Cerebellar nuclear complex (tissue), 1 donor: ENCODE data around the gene ZMYM4.

ENCODE experiments used
- DNase-seq, 2 experiments: peaks; one replicate each; lab custom pipeline; 2025; lab: John Stamatoyannopoulos, UW

ZMYM4 gene

GRCh38 chr1:35278886-35279554, 10.5 kb downstream of the ZMYM4 start:
- no peak for DNase-seq

- no peak for DNase-seq
These were observed 11.0 kb downstream of the ZMYM4 start for GRCh38 chr1:35279555-35279904.

DNA sequence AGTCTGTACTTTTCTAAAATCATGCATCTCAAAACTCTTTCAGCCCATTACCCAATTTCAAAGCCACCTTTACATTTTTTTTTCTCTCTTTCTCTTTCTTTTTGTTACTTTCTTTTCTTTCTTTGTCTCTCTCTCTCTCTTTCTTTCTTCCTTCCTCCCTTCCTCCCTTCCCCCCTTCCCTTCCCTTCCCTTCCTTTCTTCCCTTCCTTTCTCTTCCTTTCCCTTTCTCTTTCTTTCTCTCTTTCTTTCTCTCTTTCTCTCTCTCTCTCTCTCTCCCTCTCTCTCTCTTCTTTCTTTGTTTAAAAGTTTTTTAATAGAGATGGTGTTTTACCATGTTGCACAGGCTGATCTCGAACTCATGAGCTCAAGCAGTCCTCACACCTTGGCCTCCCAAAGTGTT, 11.5 kb downstream of the ZMYM4 start:
- DNase-seq: no peak

- no peak for DNase-seq
These were observed 13.1 kb downstream of the ZMYM4 start for GRCh38 chr1:35281565-35281964.

GRCh38 chr1:35282172-35282571, 13.7 kb downstream of the ZMYM4 start:
- DNase-seq: no peak

DNA sequence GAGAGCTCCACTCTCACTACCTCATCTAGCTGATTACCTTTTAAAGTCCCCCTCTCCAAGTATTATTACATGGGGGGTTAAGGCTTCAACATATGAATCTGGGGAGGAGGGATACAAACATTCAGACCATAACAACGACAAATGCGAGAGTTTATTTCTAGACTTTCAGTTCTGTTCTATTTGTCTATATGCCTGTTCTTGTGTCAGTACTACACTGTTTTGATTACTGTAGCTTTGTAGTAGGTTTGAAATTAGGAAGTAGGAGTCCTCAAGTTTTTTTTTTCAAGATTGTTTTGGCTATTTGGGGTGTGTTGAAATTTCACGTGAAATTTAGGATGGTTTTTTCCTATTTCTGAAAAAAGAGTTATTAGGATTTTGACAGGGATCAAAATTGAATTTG, 16.3 kb downstream of the ZMYM4 start:
- no peak for DNase-seq

DNA sequence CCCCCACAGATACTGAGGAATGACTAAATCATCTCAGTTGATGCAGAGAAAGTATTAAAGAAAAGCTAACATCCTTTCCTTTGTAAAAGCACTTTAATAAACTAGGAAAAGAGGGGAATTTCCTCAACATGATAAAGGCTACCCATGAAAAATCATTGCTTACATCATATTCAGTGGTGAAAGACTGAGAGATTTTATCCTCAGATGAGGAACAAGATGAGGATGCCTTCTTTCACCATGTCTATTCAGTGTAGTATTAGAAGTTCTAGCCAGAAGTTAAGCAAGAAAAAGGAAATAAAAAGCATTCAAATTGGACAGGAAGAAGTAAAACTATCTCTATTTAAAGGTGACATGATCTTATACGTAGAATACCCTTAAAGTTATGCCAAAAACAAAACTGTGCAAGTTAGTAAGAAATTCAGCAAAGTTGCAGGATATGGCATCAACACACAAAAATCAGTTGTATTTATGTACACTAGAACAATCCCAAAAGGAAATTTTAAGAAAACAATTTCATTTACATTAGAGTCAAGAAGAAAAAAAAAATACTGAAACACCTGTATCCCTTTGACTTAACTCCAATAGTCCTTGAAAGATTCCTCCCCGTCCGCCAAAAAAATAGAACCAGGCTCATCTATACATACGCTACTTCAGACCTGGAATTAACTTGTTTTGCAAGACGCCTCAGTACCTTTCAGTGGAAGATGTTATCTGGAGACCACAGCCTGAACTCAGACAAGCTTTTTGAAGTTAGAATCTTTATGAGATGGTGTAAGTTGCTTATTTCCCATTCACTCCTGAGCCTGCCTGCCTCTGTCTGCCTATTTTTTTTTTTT, 17.5 kb downstream of the ZMYM4 start:
- no peak for DNase-seq

DNA sequence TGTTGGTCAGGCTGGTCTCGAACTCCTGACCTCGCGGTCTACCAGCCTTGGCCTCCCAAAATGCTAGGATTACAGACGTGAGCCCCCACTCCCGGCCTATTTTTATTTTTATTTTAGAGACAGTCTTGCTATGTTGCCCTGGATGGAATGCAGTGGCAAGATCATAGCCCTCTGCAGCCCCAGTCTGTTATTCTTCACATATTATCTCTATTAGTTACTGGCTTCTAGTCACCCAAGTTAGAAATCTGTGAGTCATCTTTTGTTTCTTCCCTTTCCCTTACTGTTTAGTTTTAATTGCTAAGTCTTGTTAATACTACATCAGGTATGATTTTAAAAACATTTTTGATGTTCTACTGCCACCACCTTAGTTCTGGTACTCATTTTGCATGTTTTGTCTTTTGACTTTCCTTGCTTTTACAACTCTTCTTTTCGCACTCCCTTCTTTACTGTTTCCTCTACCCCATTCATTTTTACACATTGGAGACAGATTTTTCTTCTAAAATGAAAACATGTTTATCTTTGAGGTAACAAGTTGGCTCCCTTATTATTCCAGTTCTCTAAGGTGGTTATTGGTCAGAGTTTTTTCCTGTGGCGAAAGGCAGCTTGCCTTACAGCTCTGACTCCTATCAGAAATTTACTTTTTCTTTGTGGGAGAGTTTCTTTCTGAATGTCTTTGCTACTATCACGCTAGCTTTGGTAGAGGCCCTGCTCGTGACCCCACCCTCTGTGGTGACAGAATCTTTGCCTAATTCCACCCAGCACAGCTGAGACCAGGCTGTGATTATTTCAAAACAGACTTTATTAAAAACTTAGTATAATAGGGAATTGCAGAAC, 19.5 kb downstream of the ZMYM4 start:
- DNase-seq: no peak

DNA sequence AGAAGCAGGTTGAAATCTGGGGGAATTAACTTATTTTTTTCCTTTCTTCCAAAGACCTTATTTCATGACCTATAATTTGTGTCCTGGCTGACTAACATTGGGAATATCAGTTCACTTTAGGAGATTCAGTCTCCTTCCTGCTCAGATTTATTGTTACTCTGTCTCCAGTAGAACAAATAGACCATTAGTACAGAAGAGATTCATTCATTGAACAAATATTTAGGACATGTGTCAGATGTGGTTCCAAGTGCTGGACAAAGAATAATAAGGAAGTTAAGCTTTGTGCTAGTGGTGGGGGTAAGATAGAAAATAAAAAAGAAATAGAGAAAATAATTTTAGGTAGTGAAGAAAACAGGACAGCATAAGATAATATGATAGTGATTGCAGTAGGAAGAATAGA, 20.3 kb downstream of the ZMYM4 start:
- DNase-seq: no peak

DNA sequence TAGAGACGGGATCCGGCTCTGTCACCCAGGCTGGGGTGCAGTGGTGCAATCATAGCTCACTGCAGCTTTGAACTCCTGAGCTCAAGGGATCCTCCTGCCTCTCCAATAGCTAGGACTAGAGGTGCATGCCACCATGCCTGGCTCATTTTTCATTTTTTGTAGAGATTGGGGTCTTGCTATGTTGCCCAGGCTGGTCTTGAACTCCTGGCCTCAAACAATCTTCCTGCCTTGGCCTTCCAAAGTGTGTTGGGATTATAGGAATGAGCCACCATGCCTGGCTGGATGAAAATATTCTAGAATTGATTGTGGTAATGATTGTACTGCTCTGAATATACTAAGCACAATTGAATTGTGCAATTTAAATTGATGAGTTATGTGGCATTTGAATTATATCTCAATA, 21.9 kb downstream of the ZMYM4 start:
- no peak for DNase-seq

DNA sequence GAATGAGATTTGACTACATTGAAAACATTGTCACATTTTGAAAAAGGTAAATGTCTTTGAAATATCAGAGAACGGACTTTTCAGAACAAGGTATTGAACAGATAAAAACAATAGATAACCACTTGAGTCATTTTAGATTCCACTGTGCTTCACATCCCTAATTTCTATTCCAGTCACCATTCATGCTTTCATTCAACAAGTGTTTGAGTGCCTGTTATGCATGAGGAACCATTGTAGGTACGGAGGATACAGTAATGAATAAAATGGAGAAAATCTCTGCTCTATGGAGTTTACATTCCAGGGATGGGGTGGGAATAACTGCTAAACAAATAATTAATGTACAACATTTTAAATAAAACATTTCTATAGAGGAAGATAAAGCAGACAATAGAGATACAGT, 26.3 kb downstream of the ZMYM4 start:
- no peak for DNase-seq

GRCh38 chr1:35297886-35298285, 29.4 kb downstream of the ZMYM4 start:
- no peak for DNase-seq

DNA sequence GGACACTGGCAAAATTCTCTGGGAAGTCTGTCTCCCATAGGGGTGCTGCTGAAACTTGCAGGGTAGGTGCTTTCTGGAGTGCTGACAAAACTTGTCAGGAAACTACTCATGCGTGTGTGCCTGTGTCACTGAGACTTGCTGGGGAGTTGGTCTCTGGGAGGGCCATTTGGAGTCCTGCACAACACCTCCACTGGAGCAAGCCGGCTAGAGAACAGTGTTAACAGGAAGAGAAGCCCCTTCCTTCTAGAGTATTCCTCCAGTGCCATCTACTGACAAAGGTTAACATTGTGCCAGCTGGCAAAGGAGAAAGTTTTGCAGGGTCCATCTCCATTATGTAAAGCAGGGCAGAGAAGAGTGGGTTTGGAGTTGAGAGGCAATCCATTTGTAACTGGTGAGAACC, 30.0 kb downstream of the ZMYM4 start:
- DNase-seq: no peak

DNA sequence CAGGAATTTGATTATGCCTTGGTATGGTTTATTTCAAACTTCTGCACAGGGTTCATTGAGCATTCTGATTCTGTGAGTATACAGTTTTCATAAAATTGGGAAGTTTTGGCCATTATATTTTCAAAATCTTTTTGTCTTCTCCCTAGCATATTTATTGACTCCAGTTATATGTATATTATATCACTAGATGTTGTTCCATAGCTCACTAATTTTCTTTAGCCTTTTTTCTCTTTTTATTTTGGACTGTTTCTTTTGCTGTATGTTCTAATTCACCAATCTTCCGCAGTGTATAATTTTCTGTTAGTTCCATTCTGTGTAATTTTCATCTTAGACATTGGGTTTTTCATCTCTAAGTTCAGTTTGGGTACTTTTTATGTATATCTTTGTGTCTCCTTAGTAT, 31.9 kb downstream of the ZMYM4 start:
- DNase-seq: no peak

GRCh38 chr1:35301674-35302392, 33.3 kb downstream of the ZMYM4 start:
- DNase-seq: no peak

DNA sequence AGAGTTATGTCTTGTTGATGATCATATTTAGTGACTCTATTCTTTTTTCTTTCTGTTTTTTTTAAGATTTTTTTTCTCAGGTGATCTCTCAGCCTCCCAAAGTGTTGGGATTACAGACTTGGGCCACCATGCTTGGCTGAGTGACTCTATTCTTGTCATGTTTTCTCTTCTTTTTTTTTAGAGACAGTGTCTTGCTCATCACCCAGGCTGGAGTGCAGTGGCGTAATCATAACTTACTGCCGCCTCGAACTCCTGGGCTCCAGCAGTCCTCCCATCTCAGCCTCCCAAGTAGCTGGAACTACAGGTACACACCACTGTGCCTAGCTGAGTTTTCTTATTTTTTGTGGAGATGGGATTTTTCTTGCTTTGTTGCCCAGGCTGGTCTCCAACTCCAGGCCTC, 36.9 kb downstream of the ZMYM4 start:
- DNase-seq: no peak

GRCh38 chr1:35315649-35316048, 47.1 kb downstream of the ZMYM4 start:
- no peak for DNase-seq

- no peak for DNase-seq
These were observed 47.8 kb downstream of the ZMYM4 start for GRCh38 chr1:35316264-35316663.

DNA sequence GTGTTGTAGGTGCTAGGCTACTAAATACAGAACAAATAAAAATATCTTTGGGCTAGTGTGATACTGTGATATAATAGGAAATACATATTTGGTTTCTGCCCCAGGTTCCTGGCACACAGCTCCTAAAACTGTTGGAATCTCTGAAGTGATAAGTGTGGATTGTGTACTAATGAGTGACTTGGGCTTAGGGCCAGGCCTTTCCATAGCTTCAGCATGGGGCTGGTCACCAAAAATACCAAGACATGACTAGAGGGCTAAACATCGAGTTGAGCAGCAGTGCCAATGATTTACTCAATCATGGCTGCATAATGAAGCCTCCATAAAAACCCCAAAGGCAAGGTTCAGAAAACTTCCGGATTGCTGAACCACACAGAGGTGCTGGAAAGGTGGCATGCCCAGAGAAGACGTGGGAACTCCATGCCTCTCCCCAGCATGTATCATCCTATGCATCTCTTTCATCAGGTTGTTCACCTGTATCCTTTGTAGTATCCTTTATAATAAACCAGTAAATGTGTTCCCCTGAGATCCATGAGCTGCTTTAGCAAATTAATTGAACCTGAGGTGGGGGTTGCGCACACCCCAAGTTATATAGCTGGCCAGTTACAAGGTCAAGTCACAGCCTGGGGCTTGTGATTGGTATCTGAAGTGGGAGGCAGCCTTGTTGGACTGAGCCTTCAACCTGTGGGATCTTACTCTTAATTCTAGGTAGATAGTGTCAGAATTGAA, 51.6 kb downstream of the ZMYM4 start:
- DNase-seq: no peak

- no peak for DNase-seq
These were observed 52.4 kb downstream of the ZMYM4 start for GRCh38 chr1:35320937-35321336.

GRCh38 chr1:35324486-35324885, 56.0 kb downstream of the ZMYM4 start:
- no peak for DNase-seq
